ENCODE measurements around the gene CPOX.
"Not testable (repeated sequence)": the region's sequence is repeated elsewhere in the genome, so short reads cannot be mapped to it uniquely, and the experiment has no call there.

Gene CPOX
- long read RNA-seq, transcript CPOX-201 (7 exons, 2,821 nt), result major isoform, 5 of 11 reads
- long read RNA-seq, partial matches to known transcripts, result 5 of 11 reads
- long read RNA-seq, other reads (novel, unspliced or antisense), result 1 of 11 reads

GRCh38 chr3:98593046-98593936, at the start of gene CPOX:
CPOX (minus strand) TSS chr3:98593611; CDS start chr3:98593504, 107 bp downstream.
- TF ChIP-seq REST (IDR thresholded peaks at IDR 0.05; ENCODE audit: insufficient replicate concordance, low read depth), result no peak
- 0 out of 2 replicates have a peak, but pooled peaks have one; percentile 42 for TF ChIP-seq GABPA (IDR thresholded peaks at IDR 0.05; ENCODE audit: low read depth)
- no peak for TF ChIP-seq SPI1 (IDR thresholded peaks at IDR 0.05; ENCODE audit: borderline replicate concordance, low read depth)
- TF ChIP-seq POLR2AphosphoS5 (IDR thresholded peaks at IDR 0.05; ENCODE audit: low read depth), result 0 out of 2 replicates have a peak, but pooled peaks have one; percentile 12
- no peak for TF ChIP-seq CTCF (IDR thresholded peaks at IDR 0.05; ENCODE audit: insufficient read depth, low read length)

GRCh38 chr3:98642769-98643168, 49.4 kb upstream of the CPOX start:
- H3K27me3 ChIP-seq (ENCODE audit: insufficient read depth, poor library complexity, severe bottlenecking); H3K27ac ChIP-seq (replicated peaks); DNase-seq (ENCODE audit: low read depth in 1 of 2, low spot score in 1 of 2); H3K4me3 ChIP-seq (replicated peaks; ENCODE audit: insufficient read depth, low read length): not testable (repeated sequence)

More at GRCh38 chr3:98593046-98593936, at the start of gene CPOX:
- Histone ChIP-seq H3K27me3 (ENCODE audit: insufficient read depth, poor library complexity, severe bottlenecking) (no peaks in the 10 kb centered on the region), H3K4me3 (replicated peaks; ENCODE audit: insufficient read depth, low read length) (peak within 1 kb of the TSS; percentile 87), H3K27ac (replicated peaks) (peak within 1 kb of the TSS; percentile 67)
- DNase-seq (ENCODE audit: low read depth in 1 of 2, low spot score in 1 of 2), result peak; percentile 28 to 91

- not testable (repeated sequence) for H3K27ac ChIP-seq (replicated peaks); H3K4me3 ChIP-seq (replicated peaks; ENCODE audit: insufficient read depth, low read length); H3K27me3 ChIP-seq (ENCODE audit: insufficient read depth, poor library complexity, severe bottlenecking); DNase-seq (ENCODE audit: low read depth in 1 of 2, low spot score in 1 of 2)
Observed at GRCh38 chr3:98641756-98642155, 48.3 kb upstream of the CPOX start.

- not testable (repeated sequence) for DNase-seq (ENCODE audit: low read depth in 1 of 2, low spot score in 1 of 2); H3K4me3 ChIP-seq (replicated peaks; ENCODE audit: insufficient read depth, low read length); H3K27me3 ChIP-seq (ENCODE audit: insufficient read depth, poor library complexity, severe bottlenecking); H3K27ac ChIP-seq (replicated peaks)
Observed at GRCh38 chr3:98638515-98638914, 45.1 kb upstream of the CPOX start.

GRCh38 chr3:98630416-98630815, 37.0 kb upstream of the CPOX start:
- H3K27ac ChIP-seq (replicated peaks), result no peak overlapping the region
- H3K27me3 ChIP-seq (ENCODE audit: insufficient read depth, poor library complexity, severe bottlenecking), result no peaks in the 10 kb centered on the region
- DNase-seq (ENCODE audit: low read depth in 1 of 2, low spot score in 1 of 2), result no peak
- H3K4me3 ChIP-seq (replicated peaks; ENCODE audit: insufficient read depth, low read length), result no peak overlapping the region
- TF ChIP-seq REST (IDR thresholded peaks at IDR 0.05; ENCODE audit: insufficient replicate concordance, low read depth) (no peak), SPI1 (IDR thresholded peaks at IDR 0.05; ENCODE audit: borderline replicate concordance, low read depth) (no peak), GABPA (IDR thresholded peaks at IDR 0.05; ENCODE audit: low read depth) (no peak), POLR2AphosphoS5 (IDR thresholded peaks at IDR 0.05; ENCODE audit: low read depth) (no peak), CTCF (IDR thresholded peaks at IDR 0.05; ENCODE audit: insufficient read depth, low read length) (no peak)

Data from HL-60 (cell line).